SW480 (cell line): Measurements from ENCODE around the gene IL15.
A peak's percentile ranks its signal among the peaks of the same experiment; 100 is the strongest.
"Not testable (repeated sequence)": the region's sequence is repeated elsewhere in the genome, so short reads cannot be mapped to it uniquely, and the experiment has no call there.

Experiments
- DNase-seq: peaks from one replicate; pipeline ENCODE4 v3.0.0-alpha.2; 2016; ENCODE audit warnings: low spot score

IL15 gene

GRCh38 chr4:141705048-141705746, 68.8 kb downstream of the IL15 start:
- DNase-seq: no peak

GRCh38 chr4:141705747-141706377, 69.5 kb downstream of the IL15 start:
- no peak for DNase-seq

DNA sequence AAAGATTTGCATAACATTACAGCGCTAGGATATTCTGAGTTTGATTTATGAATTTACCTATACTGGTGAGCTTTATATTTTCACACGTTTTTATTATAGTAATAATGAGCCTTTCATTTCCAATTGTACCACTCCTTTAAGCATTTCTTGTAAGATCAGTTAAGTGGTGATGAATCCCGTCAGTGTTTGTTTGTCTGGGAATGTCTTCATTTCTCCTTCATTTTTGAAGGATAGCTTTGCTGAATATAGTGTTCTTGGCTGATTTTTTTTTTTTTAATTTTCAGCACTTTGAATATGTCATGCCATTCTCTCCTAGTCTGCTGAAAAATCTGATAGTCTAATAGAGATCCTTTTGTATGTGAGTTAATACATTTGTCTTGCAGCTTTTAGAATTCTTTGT, 70.1 kb downstream of the IL15 start:
- no peak for DNase-seq

- DNase-seq: peak; percentile 1
Measured at GRCh38 chr4:141711211-141711610, 74.8 kb downstream of the IL15 start.

- no peak for DNase-seq
Measured at GRCh38 chr4:141713185-141713584, 76.8 kb downstream of the IL15 start.

- DNase-seq: peak; percentile 20
Measured at GRCh38 chr4:141713771-141714445, 77.5 kb downstream of the IL15 start.

GRCh38 chr4:141719585-141719984, 83.2 kb downstream of the IL15 start:
- DNase-seq: no peak

GRCh38 chr4:141721174-141721573, 84.8 kb downstream of the IL15 start:
- no peak for DNase-seq

DNA sequence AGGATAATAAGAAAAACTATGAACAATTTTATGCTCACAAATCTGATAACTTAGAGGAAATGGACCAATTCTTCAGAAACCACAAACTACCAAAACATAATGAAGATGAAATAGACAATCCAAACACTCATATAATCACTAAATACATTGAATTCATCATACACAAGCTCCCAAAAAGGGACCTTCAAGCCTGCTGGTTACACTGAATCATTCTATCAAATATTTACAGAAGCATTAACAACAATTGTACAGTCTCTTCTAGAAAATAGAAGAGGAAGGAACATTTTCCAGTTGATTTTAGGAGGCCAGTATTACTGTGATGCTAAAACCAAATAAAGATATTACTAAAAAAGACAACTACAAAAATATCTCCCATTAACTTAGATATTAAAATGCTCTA, 88.3 kb downstream of the IL15 start:
- no peak for DNase-seq

GRCh38 chr4:141727420-141727819, 91.0 kb downstream of the IL15 start:
- no peak for DNase-seq

- DNase-seq: no peak
Measured at GRCh38 chr4:141730805-141731204, 94.4 kb downstream of the IL15 start.

DNA sequence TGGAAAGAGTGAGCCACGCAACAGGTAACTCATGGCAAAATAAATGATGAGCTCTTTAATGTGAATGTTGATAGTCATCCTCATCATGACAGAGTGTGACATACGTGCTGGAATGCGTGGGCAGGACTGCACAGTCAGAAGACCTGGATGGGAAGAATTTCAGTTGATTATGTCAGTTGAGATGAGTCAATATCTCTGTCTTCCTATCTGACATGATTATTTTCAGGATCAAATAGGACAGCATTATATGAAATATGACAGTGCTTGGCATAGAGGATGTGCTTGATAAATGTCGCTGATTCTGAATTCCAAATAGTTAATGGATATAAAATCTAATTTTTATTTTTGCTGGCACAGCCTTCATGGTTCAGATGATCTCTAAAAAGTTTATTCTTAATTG, 95.1 kb downstream of the IL15 start:
- DNase-seq: no peak

DNA sequence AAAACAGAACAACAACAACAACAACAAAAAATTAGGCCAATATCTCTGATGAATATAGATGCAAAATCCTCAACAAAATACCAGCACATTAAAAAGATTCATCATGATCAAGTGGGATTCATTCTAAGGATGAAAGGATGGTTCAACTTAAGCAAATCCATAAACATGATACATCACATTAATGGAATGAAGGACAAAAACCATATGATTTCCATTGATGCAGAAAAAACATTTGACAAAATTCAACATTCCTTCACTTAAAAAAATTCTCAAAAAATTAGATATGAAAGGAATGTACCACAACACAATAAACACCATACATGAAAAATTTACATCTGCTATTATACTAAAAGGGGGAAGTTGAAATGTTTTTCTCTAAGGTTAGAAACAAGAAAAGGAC, 103.3 kb downstream of the IL15 start:
- no peak for DNase-seq

GRCh38 chr4:141746026-141746425, 109.6 kb downstream of the IL15 start:
- DNase-seq: no peak

DNA sequence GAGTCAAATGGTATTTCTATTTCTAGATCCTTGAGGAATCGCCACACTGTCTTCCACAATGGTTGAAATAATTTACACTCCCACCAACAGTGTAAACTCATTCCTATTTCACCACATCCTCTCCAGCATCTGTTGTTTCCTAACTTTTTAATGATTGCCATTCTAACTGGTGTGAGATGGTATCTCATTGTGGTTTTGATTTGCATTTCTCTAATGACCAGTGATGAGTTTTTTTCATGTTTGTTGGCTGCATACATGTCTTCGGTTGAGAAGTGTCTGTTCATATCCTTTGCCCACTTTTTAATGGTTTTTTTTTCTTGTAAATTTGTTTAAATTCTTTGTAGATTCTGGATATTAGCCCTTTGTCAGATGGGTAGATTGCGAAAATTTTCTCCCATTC, 115.4 kb downstream of the IL15 start:
- DNase-seq: not testable (repeated sequence)

- no peak for DNase-seq
Measured at GRCh38 chr4:141757287-141757686, 120.9 kb downstream of the IL15 start.

DNA sequence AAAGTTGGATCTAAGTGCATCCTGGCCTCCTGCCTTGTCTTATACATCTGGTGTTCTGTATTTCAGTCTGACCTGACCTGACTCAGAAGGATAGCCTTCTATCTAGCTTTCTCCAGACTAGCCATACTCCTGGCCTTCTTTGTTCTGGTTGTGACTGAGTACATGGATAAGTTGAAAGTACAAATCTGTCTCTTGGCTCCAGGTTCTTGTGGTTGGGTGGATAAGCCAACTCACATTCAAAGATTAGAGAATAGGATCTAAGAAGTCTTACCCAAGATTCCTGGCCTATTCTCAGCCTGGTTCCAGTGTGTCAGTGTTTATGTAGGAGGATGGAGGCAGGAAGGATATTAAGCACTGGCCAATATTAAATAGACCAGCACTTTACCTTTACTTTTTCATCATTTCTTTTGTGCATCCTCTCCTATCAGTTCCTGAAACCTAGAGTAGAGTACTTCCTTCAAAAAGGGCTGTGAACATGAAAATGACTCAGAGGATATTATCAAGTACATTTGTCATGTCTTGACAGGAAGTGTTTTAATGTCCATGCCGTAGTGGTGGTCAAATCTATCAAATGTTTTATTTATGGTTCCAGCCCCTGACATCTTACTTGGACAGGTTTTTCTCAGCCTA, 123.5 kb downstream of the IL15 start:
- no peak for DNase-seq

DNA sequence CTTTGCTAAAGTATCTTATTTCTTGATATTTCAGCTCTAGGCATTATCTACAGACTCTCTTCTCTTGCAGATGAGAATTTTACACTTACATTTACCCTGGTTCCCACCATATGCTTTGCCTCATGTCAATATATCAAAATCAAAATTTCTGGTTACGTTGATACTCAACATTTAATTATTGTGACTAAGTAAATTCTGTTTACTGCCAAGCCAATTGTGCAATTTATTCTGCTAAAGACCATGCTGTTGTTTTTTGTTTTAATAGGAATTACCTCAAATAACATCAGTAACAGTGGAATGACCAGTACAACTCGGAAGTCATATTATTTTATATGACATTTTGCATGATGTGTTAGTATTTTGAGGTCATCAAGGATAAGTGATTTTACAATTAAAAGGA, 125.5 kb downstream of the IL15 start:
- no peak for DNase-seq

- DNase-seq: no peak
Measured at GRCh38 chr4:141763374-141763773, 127.0 kb downstream of the IL15 start.

DNA sequence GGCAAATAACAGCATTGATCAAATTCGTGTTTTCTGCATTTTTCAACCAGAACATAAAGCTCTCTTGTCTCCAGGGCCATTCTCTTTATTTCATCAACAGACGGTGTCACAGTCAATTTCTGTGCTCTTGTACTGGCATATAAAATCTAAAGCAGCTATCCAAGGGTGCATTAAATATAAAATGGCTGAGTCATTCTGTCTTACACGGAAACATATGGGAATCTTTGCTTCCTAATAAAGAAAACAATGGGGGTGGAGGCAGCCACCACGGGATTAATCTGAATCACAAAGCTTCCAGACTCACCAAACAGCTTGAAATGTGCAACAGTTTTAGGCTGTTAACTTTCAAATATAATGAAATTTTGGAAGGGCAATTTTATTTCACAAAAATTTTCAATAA, 132.6 kb downstream of the IL15 start:
- no peak for DNase-seq

DNA sequence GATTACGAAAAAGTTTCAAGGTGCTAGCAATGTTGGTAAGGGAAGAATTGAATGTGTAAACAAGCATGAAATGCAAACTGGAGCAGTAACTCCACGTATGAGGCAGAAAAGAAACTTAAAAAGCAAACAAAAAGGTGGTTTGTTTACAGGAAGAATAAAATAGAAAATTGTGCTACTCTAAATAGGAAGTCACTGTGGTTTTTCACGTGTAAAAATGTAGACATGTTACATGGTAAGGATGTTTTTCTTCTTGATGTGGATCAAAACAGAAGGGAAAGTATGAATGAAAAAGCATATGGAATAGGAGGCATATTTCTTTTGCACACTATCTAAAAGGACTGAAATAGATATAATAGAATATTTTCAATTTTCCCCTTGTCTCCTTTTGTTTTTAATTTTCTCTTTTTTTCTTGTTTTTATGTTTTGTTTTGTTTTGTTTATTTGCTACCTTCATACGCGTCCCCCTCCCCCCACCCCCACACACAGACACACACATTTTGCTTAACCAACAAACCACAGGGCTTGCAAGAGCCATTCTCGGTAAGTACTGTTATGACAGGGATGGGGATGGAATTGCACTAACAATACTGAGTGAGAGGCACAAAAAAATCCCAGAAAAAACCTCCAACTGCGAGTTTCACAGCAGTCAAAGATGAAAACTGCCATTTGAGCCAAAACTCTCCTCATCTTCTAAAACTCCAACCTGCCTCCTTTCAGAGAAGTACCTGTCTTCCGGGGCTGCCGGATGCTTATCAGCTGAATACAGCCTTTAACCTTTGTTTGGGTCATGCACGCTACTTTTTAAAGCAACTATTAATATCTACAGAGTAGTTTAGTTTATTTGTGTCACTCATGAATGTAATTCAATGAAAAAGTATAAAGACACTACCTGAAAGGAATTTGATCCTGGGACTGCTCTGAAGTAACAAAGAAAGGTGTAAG, 135.8 kb downstream of the IL15 start:
- no peak for DNase-seq

DNA sequence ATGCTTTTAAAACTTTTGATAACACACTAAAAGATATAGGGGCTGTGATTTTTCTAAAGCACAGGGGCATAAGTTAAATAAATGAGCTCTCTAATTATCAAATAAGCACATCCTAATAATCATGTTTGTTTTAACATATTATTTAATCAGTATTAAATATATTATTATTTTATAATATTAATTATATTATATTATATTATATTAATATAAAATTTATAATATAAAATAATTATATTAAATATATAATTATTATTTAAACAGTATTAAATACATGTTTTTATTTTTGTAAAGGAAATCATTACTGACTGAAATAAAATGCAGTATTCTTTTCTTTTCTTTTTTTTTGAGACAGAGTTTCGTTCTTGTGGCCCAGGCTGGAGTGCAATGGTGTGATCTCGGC, 136.5 kb downstream of the IL15 start:
- DNase-seq: no peak
